ENCODE data around the gene CERS4. TPM values are rescaled to one million over a fixed set of nuclear protein-coding genes. Genes with fewer than 3 reads are reported as not detected.

CERS4 gene
- total RNA-seq, 1 experiment from 2014 or later, result 7.2 TPM

- H3K27ac ChIP-seq, result no peak overlapping the region
- H3K9me3 ChIP-seq (ENCODE audit: insufficient read depth, low read depth), result no peaks in the 10 kb centered on the region; the same call in 1 of the 2 replicates
- intact Hi-C loops (cut with micrococcal nuclease; ENCODE audit: unreplicated experiment), result no loop called here
- POLR2A ChIA-PET (ENCODE audit: unreplicated experiment), result no interaction called here
- no peak for DNase-seq
- H3K4me3 ChIP-seq, result no peak overlapping the region
- H3F3A ChIP-seq (ENCODE audit: insufficient read depth, low read depth), result peaks cover 7% of the 10 kb centered on the region; the same call in 1 of the 2 replicates
- CTCF ChIA-PET, result no interaction called here
- no peaks in the 10 kb centered on the region for H3K9me2 ChIP-seq (ENCODE audit: insufficient read depth)
- H4K20me1 ChIP-seq (ENCODE audit: insufficient read depth), result no peaks in the 10 kb centered on the region
- no peaks in the 10 kb centered on the region for H3K79me2 ChIP-seq (ENCODE audit: low read depth)
- H3K4me1 ChIP-seq (replicated peaks; ENCODE audit: insufficient read depth), result peaks cover 13% of the 10 kb centered on the region
- H2AFZ ChIP-seq, result no peak overlapping the region
- no TSS peak for BruUV-seq (replicated peaks)
- H3K4me2 ChIP-seq, result no peak overlapping the region
- H3K36me3 ChIP-seq (ENCODE audit: low read depth), result no peaks in the 10 kb centered on the region
- H3K27me3 ChIP-seq (ENCODE audit: insufficient read depth, low read depth), result no peaks in the 10 kb centered on the region
- TF ChIP-seq, protein P1, sequence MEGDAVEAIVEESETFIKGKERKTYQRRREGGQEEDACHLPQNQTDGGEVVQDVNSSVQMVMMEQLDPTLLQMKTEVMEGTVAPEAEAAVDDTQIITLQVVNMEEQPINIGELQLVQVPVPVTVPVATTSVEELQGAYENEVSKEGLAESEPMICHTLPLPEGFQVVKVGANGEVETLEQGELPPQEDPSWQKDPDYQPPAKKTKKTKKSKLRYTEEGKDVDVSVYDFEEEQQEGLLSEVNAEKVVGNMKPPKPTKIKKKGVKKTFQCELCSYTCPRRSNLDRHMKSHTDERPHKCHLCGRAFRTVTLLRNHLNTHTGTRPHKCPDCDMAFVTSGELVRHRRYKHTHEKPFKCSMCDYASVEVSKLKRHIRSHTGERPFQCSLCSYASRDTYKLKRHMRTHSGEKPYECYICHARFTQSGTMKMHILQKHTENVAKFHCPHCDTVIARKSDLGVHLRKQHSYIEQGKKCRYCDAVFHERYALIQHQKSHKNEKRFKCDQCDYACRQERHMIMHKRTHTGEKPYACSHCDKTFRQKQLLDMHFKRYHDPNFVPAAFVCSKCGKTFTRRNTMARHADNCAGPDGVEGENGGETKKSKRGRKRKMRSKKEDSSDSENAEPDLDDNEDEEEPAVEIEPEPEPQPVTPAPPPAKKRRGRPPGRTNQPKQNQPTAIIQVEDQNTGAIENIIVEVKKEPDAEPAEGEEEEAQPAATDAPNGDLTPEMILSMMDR (conservative IDR thresholded peaks at IDR 0.05), result no peak
- TF ChIP-seq EZH2 (IDR thresholded peaks at IDR 0.05; ENCODE audit: low read depth), result no peak
These were observed 29.1 kb downstream of the CERS4 start for GRCh38 chr19:8238251-8238650.

- no TSS peak for BruUV-seq (replicated peaks)
- Histone ChIP-seq H3K79me2 (ENCODE audit: low read depth) (no peaks in the 10 kb centered on the region), H3K27me3 (ENCODE audit: insufficient read depth, low read depth) (no peaks in the 10 kb centered on the region), H3K9me2 (ENCODE audit: insufficient read depth) (no peaks in the 10 kb centered on the region), H3K4me3 (no peak overlapping the region), H4K20me1 (ENCODE audit: insufficient read depth) (no peaks in the 10 kb centered on the region), H3K27ac (no peak overlapping the region), H3K4me2 (peak overlapping the region; percentile 50; the same call in 1 of the 2 replicates), H3K4me1 (replicated peaks; ENCODE audit: insufficient read depth) (peaks cover 13% of the 10 kb centered on the region), H2AFZ (no peak overlapping the region), H3K36me3 (ENCODE audit: low read depth) (no peaks in the 10 kb centered on the region), H3F3A (ENCODE audit: insufficient read depth, low read depth) (peaks cover 4% of the 10 kb centered on the region; the same call in 1 of the 2 replicates), H3K9me3 (ENCODE audit: insufficient read depth, low read depth) (no peaks in the 10 kb centered on the region; the same call in 1 of the 2 replicates)
- ChIA-PET CTCF (no interaction called here), POLR2A (ENCODE audit: unreplicated experiment) (no interaction called here)
- no peak for DNase-seq
- intact Hi-C loops (cut with micrococcal nuclease; ENCODE audit: unreplicated experiment), result no loop called here
- TF ChIP-seq, protein P1 (conservative IDR thresholded peaks at IDR 0.05), result no peak
- TF ChIP-seq EZH2 (IDR thresholded peaks at IDR 0.05; ENCODE audit: low read depth), result no peak
These were observed 30.5 kb downstream of the CERS4 start for GRCh38 chr19:8239528-8240273.

DNA sequence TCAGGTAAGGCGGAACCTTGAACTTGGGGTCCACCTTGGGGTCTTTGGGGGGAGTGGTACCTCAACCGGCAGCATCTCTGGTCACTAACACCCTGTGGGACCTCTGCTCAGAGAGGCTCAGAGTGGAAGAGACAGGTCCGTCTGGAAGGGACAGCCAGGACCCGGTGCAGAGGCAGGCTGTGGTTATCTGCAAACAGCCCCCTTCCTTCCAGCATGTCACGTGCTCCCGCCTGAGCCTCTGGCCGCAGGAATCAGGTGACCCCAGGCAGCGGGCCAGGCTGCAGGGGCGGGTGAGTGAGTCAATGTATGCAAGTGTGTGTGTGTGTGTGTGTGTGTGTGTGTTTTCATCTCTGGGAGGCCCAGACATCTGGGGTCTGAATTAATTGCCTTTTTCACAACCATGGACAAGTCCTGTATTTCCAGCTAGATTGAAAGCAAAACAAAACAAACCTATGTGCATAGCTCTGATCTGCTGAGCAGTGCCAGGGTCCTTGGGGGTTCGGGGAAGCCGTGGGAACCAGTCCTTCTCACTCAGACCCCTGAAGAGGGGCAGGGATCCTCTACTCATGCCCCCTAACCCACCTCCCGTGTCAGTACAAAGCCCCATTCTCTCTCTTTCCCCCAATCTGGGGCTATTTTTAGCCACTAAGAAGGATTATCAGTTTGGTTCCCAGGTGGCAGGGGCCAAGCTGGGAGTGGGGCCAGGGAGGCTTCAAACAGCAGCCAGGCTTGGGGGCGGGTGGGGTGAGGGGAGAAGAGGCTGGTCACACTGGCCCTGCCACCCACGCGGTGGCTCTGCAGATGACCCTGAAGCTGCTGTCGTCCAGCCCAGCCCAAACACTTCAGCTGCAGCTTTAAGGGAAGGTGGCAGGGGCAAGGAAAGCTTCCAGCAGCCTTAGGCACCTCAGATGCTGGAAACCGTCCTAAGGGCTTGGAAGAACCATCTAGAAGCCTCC is 31.4 kb downstream of the CERS4 start:
- DNase-seq, result peak; percentile 74 to 82
- Histone ChIP-seq H3K4me1 (replicated peaks; ENCODE audit: insufficient read depth) (peaks cover 13% of the 10 kb centered on the region), H3K27ac (no peak overlapping the region), H3F3A (ENCODE audit: insufficient read depth, low read depth) (peaks cover 4% of the 10 kb centered on the region; the same call in 1 of the 2 replicates), H3K27me3 (ENCODE audit: insufficient read depth, low read depth) (no peaks in the 10 kb centered on the region), H3K79me2 (ENCODE audit: low read depth) (no peaks in the 10 kb centered on the region), H3K9me3 (ENCODE audit: insufficient read depth, low read depth) (no peaks in the 10 kb centered on the region; the same call in 1 of the 2 replicates), H3K9me2 (ENCODE audit: insufficient read depth) (no peaks in the 10 kb centered on the region), H3K36me3 (ENCODE audit: low read depth) (no peaks in the 10 kb centered on the region), H2AFZ (no peak overlapping the region), H3K4me2 (peak overlapping the region; percentile 50), H4K20me1 (ENCODE audit: insufficient read depth) (no peaks in the 10 kb centered on the region), H3K4me3 (no peak overlapping the region)
- POLR2A ChIA-PET (ENCODE audit: unreplicated experiment), result no interaction called here
- intact Hi-C loops (cut with micrococcal nuclease; ENCODE audit: unreplicated experiment), result no loop called here
- CTCF ChIA-PET, result no interaction called here
- BruUV-seq (replicated peaks), result no TSS peak
- no peak for TF ChIP-seq EZH2 (IDR thresholded peaks at IDR 0.05; ENCODE audit: low read depth)
- TF ChIP-seq, protein P1 (conservative IDR thresholded peaks at IDR 0.05), result no peak
